GM18870 (cell line): Measurements from ENCODE around the gene PSME3.

Source experiments
- ATAC-seq: cut with Tn5 transposase; IDR thresholded peaks from one replicate; pipeline ENCODE4 v1.9.1; 2021; ENCODE audit warnings: moderate library complexity; ENCODE audit not compliant: unreplicated experiment

Gene PSME3

GRCh38 chr17:42814633-42815399, 18.4 kb upstream of the PSME3 start:
- no peak for ATAC-seq

GRCh38 chr17:42817866-42818265, 15.3 kb upstream of the PSME3 start:
- ATAC-seq = no peak

- ATAC-seq = no peak
Observed at GRCh38 chr17:42818379-42818778, 14.8 kb upstream of the PSME3 start.

GRCh38 chr17:42819939-42820535, 13.2 kb upstream of the PSME3 start:
- ATAC-seq = no peak

- ATAC-seq = no peak
Observed at GRCh38 chr17:42821176-42821575, 12.0 kb upstream of the PSME3 start.

- no peak for ATAC-seq
Observed at GRCh38 chr17:42827472-42827871, 5.7 kb upstream of the PSME3 start.

GRCh38 chr17:42830971-42831370, 2.2 kb upstream of the PSME3 start:
- no peak for ATAC-seq

GRCh38 chr17:42832213-42832933, 824 bp upstream of the PSME3 start:
- ATAC-seq = no peak

- no peak for ATAC-seq
Observed at GRCh38 chr17:42833767-42834422, 698 bp downstream of the PSME3 start.

- ATAC-seq = no peak
Observed at GRCh38 chr17:42835732-42836131, 2.5 kb downstream of the PSME3 start.

GRCh38 chr17:42841975-42842685, 8.9 kb downstream of the PSME3 start:
- ATAC-seq = no peak

- ATAC-seq = no peak
Observed at GRCh38 chr17:42843358-42843934, 10.2 kb downstream of the PSME3 start.

- no peak for ATAC-seq
Observed at GRCh38 chr17:42844271-42844670, 11.1 kb downstream of the PSME3 start, which contains the start of gene AOC2. Gene AOC2 (plus strand): TSS chr17:42844580. CDS start chr17:42844627, 47 bp downstream.

GRCh38 chr17:42844761-42845555, 11.8 kb downstream of the PSME3 start:
- ATAC-seq = no peak

- ATAC-seq = no peak
Observed at GRCh38 chr17:42845556-42845917, 12.3 kb downstream of the PSME3 start.

GRCh38 chr17:42845918-42846593, 12.9 kb downstream of the PSME3 start:
- ATAC-seq = no peak

GRCh38 chr17:42846594-42847280, 13.5 kb downstream of the PSME3 start:
- no peak for ATAC-seq

GRCh38 chr17:42848093-42848492, 14.9 kb downstream of the PSME3 start:
- ATAC-seq = no peak

- no peak for ATAC-seq
Observed at GRCh38 chr17:42849031-42849430, 15.8 kb downstream of the PSME3 start.
